GM12891 (cell line): ENCODE data around the gene PKNOX1.

ENCODE experiments used
- POLR2A ChIP-seq: IDR thresholded peaks from 2 replicates; pipeline ENCODE4 v1.6.1; 2011; ENCODE audit warnings: low read depth, low read length, control low read depth
- TAF1 ChIP-seq: IDR thresholded peaks from 2 replicates; pipeline ENCODE4 v1.6.1; 2011; ENCODE audit warnings: low read depth, low read length, control low read depth

- TF ChIP-seq TAF1 (no peak), POLR2A (no peak)
Measured at GRCh38 chr21:42971897-42972275, 2.5 kb upstream of the PKNOX1 start.
